Common myeloid progenitor, CD34-positive (primary cell): ENCODE measurements around the gene TYW1B.
A peak's percentile ranks its signal among the peaks of the same experiment; 100 is the strongest.
"Not testable (repeated sequence)": the region's sequence is repeated elsewhere in the genome, so short reads cannot be mapped to it uniquely, and the experiment has no call there.

Experiments used
- CTCF ChIA-PET: fragments of 350-600 bp; sonication (Branson Sonifier 250); formaldehyde crosslinking; loops from one replicate; lab custom pipeline; 2021; ENCODE audit warnings: antibody characterized with exemption; lab: Charles Lee
- POLR2A ChIA-PET: fragments of 350-600 bp; sonication (Branson Sonifier 250); formaldehyde crosslinking; loops from one replicate; lab custom pipeline; 2021; ENCODE audit warnings: antibody characterized with exemption; lab: Charles Lee
- DNase-seq, 3 donors: peaks; one replicate each; pipeline versions ENCODE4 v3.0.0 to v3.0.0-alpha.2; 2013
- H3K27ac ChIP-seq, 2 experiments: 1 replicate in 1 of 2; 2 replicates in 1 of 2; pipeline ENCODE4 v1.7.0; 2013; ENCODE audit warnings: inconsistent platforms in 2 of 2, low read length in 2 of 2, mild to moderate bottlenecking in 2 of 2, low read depth in 1 of 2, moderate library complexity in 1 of 2; ENCODE audit not compliant: severe bottlenecking in 2 of 2, insufficient read depth in 1 of 2, poor library complexity in 1 of 2
- H3K27me3 ChIP-seq, 5 experiments: replicated peaks in 2 of 5; 1 replicate in 3 of 5; 2 replicates in 2 of 5; pipeline versions ENCODE4 v1.6.1 to v1.7.0; 2013; ENCODE audit warnings: low read length in 4 of 5, mild to moderate bottlenecking in 2 of 5, moderate library complexity in 2 of 5, inconsistent platforms in 1 of 5; ENCODE audit not compliant: insufficient read depth in 5 of 5, control insufficient read depth in 4 of 5
- H3K36me3 ChIP-seq, 4 experiments: 1 replicate in 2 of 4; 2 replicates in 2 of 4; pipeline versions ENCODE4 v1.6.1 to v1.7.0; 2013; ENCODE audit warnings: low read length in 3 of 4, control low read depth in 1 of 4, mild to moderate bottlenecking in 1 of 4; ENCODE audit not compliant: control insufficient read depth in 4 of 4, insufficient read depth in 4 of 4
- H3K4me1 ChIP-seq, 4 experiments: 1 replicate in 3 of 4; 2 replicates in 1 of 4; pipeline versions ENCODE4 v1.6.1 to v1.7.1; 2013; ENCODE audit warnings: low read length in 3 of 4, mild to moderate bottlenecking in 3 of 4, control low read depth in 1 of 4, inconsistent platforms in 1 of 4, moderate library complexity in 1 of 4; ENCODE audit not compliant: control insufficient read depth in 4 of 4, insufficient read depth in 4 of 4; ENCODE audit errors: control extremely low read depth in 1 of 4
- H3K4me3 ChIP-seq, 7 experiments: 1 replicate in 4 of 7; 2 replicates in 3 of 7; pipeline versions ENCODE4 v1.5.1 to v1.7.0; 2013; ENCODE audit warnings: mild to moderate bottlenecking in 7 of 7, low read length in 6 of 7, moderate library complexity in 6 of 7, inconsistent platforms in 2 of 7, low read depth in 2 of 7, control low read depth in 1 of 7; ENCODE audit not compliant: insufficient read depth in 4 of 7, control insufficient read depth in 1 of 7; ENCODE audit errors: extremely low read depth in 1 of 7
- H3K9me3 ChIP-seq, 5 experiments: 1 replicate in 4 of 5; 2 replicates in 1 of 5; pipeline versions ENCODE4 v1.6.1 to v1.7.1; 2013; ENCODE audit warnings: low read length in 4 of 5, mild to moderate bottlenecking in 2 of 5, inconsistent platforms in 1 of 5, low read depth in 1 of 5, moderate library complexity in 1 of 5; ENCODE audit not compliant: control insufficient read depth in 4 of 5, insufficient read depth in 2 of 5; ENCODE audit errors: control extremely low read depth in 1 of 5
- WGBS: methylation state at CpG from one replicate; pipeline ENCODE4 v1.1.5; 2013; ENCODE audit not compliant: insufficient coverage; 5-methylcytosine and 5-hydroxymethylcytosine counted together

Gene TYW1B

GRCh38 chr7:72632765-72633292, 195.2 kb downstream of the TYW1B start:
- POLR2A ChIA-PET, DNase-seq, CTCF ChIA-PET, H3K9me3 ChIP-seq, H3K27me3 ChIP-seq, H3K4me1 ChIP-seq, H3K27ac ChIP-seq, H3K4me3 ChIP-seq, H3K36me3 ChIP-seq: not testable (repeated sequence)
- no CpG with 5 or more reads among the region's 1 CpG for WGBS

GRCh38 chr7:72628375-72628774, 199.6 kb downstream of the TYW1B start:
- H3K27ac ChIP-seq, H3K27me3 ChIP-seq, H3K36me3 ChIP-seq, POLR2A ChIA-PET, H3K9me3 ChIP-seq, DNase-seq, H3K4me1 ChIP-seq, H3K4me3 ChIP-seq, CTCF ChIA-PET: not testable (repeated sequence)
- WGBS, result no CpG with 5 or more reads among the region's 3 CpGs

GRCh38 chr7:72626428-72627011, 201.5 kb downstream of the TYW1B start:
- no CpG with 5 or more reads among the region's 7 CpGs for WGBS
- CTCF ChIA-PET, result interaction anchor here (1.5 kb wide), 1 partner anchor 874 kb away, joined by 3 read pairs; no protein-coding TSS in a partner anchor
- H3K4me3 ChIP-seq, DNase-seq, H3K27me3 ChIP-seq, H3K9me3 ChIP-seq, H3K36me3 ChIP-seq, POLR2A ChIA-PET, H3K4me1 ChIP-seq, H3K27ac ChIP-seq: not testable (repeated sequence)

- H3K27me3 ChIP-seq, H3K9me3 ChIP-seq, H3K4me1 ChIP-seq, H3K4me3 ChIP-seq, CTCF ChIA-PET, H3K36me3 ChIP-seq, POLR2A ChIA-PET, H3K27ac ChIP-seq, DNase-seq: not testable (repeated sequence)
- no CpG with 5 or more reads among the region's 4 CpGs for WGBS
These were observed 202.1 kb downstream of the TYW1B start for GRCh38 chr7:72625721-72626423.

- ChIA-PET CTCF (no interaction called here), POLR2A (no interaction called here)
These were observed 205.5 kb downstream of the TYW1B start for GRCh38 chr7:72622532-72622931.

GRCh38 chr7:72621761-72622187, 206.2 kb downstream of the TYW1B start:
- H3K27ac ChIP-seq, H3K27me3 ChIP-seq, CTCF ChIA-PET, H3K36me3 ChIP-seq, H3K4me1 ChIP-seq, H3K9me3 ChIP-seq, POLR2A ChIA-PET, H3K4me3 ChIP-seq, DNase-seq: not testable (repeated sequence)
- WGBS, result 100% methylated on average over 2 of the region's 3 CpGs

More at GRCh38 chr7:72622532-72622931, 205.5 kb downstream of the TYW1B start:
- Histone ChIP-seq H3K27ac (no peak overlapping the region), H3K4me1 (no peaks in the 10 kb centered on the region), H3K27me3 (no peaks in the 10 kb centered on the region), H3K9me3 (no peaks in the 10 kb centered on the region), H3K36me3 (no peaks in the 10 kb centered on the region), H3K4me3 (no peak overlapping the region)
- WGBS, result no CpG with 5 or more reads among the region's 8 CpGs
- DNase-seq, result peak in 1 of 3 donors; percentile 3

- H3K27me3 ChIP-seq, H3K36me3 ChIP-seq, POLR2A ChIA-PET, H3K4me1 ChIP-seq, CTCF ChIA-PET, DNase-seq, H3K9me3 ChIP-seq, H3K4me3 ChIP-seq, H3K27ac ChIP-seq: not testable (repeated sequence)
- 86% methylated on average over 1 of the region's 2 CpGs for WGBS
These were observed 207.1 kb downstream of the TYW1B start for GRCh38 chr7:72620923-72621322.
